GM23248 (cell line): ENCODE results near the gene FALEC.

Source experiments
- EZH2 ChIP-seq: fragments of 200-600 bp; sonication (generic); IDR thresholded peaks from 2 replicates; pipeline ENCODE4 v1.6.1; 2018; ENCODE audit warnings: antibody characterized with exemption, mild to moderate bottlenecking; ENCODE audit not compliant: insufficient read depth, poor library complexity, severe bottlenecking
- EZH2phosphoT487 ChIP-seq: fragments of 200-600 bp; sonication (generic); IDR thresholded peaks from 2 replicates; pipeline ENCODE4 v1.6.1; 2018; ENCODE audit warnings: antibody characterized with exemption, moderate library complexity, mild to moderate bottlenecking, low read depth; ENCODE audit not compliant: insufficient read depth

GRCh38 chr1:150552911-150553289 is 37.3 kb downstream of the FALEC start:
- TF ChIP-seq EZH2 (no peak), EZH2phosphoT487 (no peak)
